RCC 7860 (cell line): Measurements from ENCODE around the gene SLC31A1.
"Not testable (repeated sequence)": the region's sequence is repeated elsewhere in the genome, so short reads cannot be mapped to it uniquely, and the experiment has no call there.

ENCODE experiments used
- DNase-seq: peaks from one replicate; pipeline ENCODE4 v3.0.0-alpha.2; 2015; ENCODE audit warnings: low spot score
- FAIRE-seq: peaks from 2 replicates; lab custom pipeline; 2012; peaks lifted over from hg19 to GRCh38; lab: Jason Lieb, UNC

The SLC31A1 gene

DNA sequence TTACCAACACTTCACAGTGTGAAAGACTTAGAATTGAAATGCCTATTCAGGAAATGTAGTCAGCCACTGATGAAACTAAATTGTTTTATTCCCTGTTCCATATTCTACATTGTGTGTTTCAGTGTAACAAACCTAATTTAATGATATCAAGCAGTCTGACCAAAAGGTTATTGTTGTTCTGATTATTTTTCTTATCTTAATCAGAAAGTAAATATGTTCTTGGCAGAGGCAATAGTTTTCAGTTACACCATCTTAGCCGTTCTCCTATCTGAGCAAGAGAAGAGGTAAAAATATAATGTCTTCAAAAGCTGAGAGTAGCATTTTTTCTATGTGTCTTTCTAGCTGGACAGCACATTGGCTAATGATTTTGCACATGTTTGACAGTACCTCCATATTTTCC is 36.9 kb downstream of the SLC31A1 start:
- FAIRE-seq (no peak), DNase-seq (no peak)

DNA sequence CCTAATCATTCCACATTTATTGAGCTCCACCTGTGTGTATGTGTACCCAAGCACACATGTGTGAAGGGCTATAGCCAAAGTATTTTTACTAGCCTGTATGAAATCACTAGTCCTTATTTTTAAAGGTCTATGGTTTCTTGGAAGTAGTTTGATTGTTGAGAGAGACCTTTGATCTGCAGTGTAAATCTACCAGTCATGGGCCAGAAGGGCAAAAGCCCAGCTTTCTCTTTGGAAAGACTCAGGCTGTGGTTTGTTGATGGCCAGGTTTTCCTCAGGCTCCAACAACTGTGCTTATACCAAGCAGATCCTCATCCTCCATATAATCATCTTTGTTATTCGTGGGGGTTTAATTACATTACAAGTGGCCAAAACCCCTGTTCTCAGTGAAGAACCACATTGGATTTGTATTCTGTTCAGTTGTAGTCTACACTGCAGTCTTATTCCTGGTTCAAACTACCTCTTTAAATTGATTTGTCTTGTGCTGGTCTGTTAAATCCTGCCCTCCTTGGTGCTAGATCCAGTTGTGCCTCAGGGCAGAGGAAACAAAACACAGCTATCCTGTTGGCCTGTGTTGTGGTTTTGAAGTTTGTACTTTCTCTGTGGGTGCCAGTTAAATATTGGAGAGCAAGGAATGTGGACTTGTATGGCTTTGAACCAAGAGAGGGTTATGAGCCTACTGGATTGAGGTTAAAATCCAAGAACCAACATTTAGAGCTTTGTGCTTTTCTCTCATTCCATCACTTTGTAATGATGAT is 40.8 kb downstream of the SLC31A1 start:
- FAIRE-seq = no peak
- DNase-seq = no peak

DNA sequence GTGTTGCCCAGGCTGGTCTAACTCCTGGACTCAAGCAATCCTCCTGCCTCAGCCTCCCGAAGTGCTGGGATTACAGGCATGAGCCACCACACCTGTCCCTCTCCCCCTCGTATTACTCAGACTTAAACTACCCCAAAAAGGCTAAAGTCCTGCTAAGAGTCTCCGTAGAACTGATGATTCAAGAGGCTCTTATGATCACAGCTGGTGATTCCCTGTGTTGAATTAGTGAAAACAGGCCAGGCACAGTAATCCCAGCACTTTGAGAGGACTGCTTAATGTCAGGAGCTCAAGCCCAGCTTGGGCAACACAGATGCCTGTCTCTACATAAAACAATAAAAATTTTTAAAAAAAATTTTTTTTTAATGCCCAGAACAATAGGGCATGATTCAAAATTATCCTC is 44.8 kb downstream of the SLC31A1 start:
- FAIRE-seq (no peak), DNase-seq (no peak)

DNA sequence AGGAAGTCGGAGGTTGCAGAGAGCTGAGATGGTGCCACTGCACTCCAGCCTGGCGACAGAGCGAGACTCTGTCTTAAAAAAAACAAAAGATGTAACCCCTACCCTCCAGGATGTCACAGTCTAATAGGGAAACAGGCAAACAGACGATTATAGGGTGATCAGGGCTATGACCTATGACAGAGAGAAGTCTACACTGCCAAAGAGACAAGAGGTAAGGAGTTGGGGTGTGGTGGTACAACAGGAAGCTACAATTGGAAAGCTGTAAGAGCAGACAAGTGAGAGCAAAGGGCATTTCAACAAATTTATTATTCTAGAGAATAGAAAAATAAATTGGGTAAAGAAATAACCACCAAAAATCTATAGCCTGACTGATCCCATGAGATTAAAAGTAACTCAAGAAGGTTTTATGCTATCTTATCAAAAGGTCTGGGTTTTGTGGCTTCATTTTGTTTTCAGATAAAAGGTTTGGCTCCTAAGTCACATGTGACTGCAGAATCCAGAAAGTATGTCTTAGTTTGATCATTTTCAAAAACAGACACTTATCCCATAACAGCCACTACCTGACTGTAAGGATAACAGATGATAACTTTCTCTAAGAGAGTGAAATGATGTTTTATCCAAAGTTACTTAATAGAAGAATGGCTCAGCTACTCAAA is 46.7 kb downstream of the SLC31A1 start:
- FAIRE-seq (no peak), DNase-seq (no peak)

- no peak for DNase-seq
- FAIRE-seq = no peak
These were observed 48.0 kb downstream of the SLC31A1 start for GRCh38 chr9:113269355-113269754.

GRCh38 chr9:113269871-113270270 is 48.5 kb downstream of the SLC31A1 start:
- FAIRE-seq (no peak), DNase-seq (no peak)

- peak; percentile 58 for DNase-seq
- peak; percentile 36 for FAIRE-seq
These were observed 53.3 kb downstream of the SLC31A1 start for GRCh38 chr9:113274474-113275156.

- FAIRE-seq = peak; percentile 87
- DNase-seq = peak; percentile 96
These were observed 54.1 kb downstream of the SLC31A1 start, which contains the start of the genes CDC26 and PRPF4 for GRCh38 chr9:113275157-113276131. TSS of gene CDC26 (minus strand) at chr9:113275572. CDS start at chr9:113272507, 3,065 bp downstream. TSS of gene PRPF4 (plus strand) at chr9:113275658. CDS start at chr9:113275744, 86 bp downstream.

DNA sequence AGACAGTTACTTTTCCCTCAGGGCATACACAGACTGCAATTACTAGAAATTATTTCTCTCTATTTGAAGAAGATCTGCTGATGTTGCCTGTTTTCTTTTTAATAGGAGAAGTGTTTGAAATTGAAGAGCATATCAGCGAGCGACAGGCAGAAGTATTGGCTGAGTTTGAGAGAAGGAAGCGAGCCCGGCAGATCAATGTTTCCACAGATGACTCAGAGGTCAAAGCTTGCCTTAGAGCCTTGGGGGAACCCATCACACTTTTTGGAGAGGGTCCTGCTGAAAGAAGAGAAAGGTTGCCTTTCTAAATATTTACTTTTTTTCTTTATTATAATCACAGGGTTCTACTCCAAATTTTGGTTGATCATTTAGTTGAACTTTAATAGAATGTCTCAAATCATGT is 57.5 kb downstream of the SLC31A1 start:
- no peak for FAIRE-seq
- no peak for DNase-seq

DNA sequence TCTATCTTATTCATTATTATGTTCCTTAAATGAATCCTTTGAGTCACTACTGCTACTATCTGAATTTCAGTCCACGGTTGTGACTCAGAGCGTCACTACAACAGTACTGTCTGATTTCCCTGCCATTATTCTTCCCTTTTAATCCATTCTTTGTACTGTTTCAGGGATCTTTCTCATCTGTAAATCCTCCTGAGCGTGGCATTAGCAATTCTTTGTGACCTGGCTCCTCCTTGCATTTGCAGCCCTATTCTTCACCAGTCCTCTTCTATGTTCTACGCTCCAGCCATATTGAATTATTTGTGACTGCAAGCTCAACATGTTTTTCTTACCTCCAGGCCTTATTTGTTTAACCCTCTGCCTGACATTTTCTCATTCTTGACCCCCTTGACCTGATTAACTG is 60.0 kb downstream of the SLC31A1 start:
- no peak for DNase-seq
- FAIRE-seq = no peak

GRCh38 chr9:113289091-113289490 is 67.7 kb downstream of the SLC31A1 start:
- FAIRE-seq (no peak), DNase-seq (no peak)

DNA sequence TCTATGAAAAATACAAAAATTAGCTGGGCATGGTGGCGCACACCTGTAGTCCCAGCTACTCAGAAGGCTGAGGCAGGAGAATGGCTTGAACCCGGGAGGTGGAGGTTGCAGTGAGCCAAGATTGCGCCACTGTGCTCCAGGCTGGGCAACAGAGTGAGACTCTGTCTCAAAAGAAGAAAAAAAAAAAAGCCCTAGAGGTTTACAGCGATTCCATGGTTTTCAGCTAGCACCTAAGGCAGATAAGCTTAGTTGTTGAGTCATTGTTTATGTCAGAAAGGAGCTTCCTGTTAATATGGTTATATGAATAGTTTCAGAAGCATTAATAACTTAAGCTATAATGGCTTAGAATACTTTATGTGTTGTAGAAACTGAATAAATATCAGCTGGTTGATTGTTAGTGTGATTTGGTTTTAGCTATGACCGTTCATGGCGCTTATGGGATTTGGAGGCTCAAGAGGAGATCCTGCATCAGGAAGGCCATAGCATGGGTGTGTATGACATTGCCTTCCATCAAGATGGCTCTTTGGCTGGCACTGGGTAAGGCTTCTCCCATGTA is 68.8 kb downstream of the SLC31A1 start:
- DNase-seq = no peak
- FAIRE-seq = no peak

GRCh38 chr9:113293285-113293878 is 72.0 kb downstream of the SLC31A1 start:
- DNase-seq (no peak), FAIRE-seq (no peak)

DNA sequence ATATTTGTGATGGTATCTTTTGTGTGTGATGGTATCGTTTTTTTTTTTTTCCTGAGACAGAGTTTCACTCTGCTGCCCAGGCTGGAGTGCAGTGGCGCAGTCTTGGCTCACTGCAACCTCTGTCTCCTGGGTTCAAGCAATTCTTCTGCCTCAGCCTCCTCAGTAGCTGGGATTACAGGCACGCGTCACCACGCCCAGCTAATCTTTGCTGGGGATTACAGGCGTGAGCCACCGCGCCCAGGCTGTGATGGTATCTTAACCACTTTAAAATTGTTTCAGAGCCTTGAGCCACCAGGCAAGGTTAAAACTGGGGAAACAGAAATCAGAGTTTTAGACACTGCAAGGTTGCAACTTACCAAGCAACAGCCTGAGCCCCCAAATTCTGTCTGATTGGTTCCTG is 74.9 kb downstream of the SLC31A1 start:
- DNase-seq, FAIRE-seq: not testable (repeated sequence)

DNA sequence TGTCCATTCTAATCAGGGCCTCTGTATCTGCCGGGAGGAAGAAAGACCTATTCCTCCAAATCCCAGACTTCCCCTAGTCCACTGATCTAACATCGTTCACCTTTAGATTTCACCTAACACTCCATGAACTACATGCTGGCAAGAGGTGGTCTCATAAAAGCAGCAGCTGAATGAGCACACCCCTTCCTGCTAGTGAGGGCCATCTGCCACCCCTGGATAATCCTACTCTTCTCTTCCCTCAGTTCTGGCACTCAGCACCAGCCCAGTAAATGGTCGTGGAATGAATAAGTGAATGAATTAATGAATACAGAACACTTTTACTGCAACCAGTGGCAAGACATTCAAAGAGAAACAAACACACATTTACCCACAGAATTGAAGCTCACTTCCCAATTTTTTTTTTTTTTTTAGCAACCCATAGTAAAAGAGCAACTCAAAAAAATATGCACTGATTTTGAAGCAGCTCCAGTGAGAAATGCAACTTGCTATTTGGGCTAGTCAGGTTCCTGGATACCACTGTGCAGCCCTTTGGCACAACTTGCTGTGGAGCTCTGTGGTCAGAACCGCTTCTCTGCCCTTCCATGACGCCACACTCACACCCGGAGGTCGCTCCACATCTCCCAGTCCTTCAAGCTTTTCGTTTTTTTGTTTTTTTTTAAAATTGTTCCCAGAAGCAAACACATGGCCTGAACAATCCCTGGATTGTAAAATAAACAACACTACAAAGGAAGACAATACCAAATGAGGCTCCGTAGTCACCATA is 75.6 kb downstream of the SLC31A1 start:
- FAIRE-seq (no peak), DNase-seq (no peak)

- no peak for DNase-seq
- FAIRE-seq = no peak
These were observed 77.0 kb downstream of the SLC31A1 start for GRCh38 chr9:113298311-113298710.

DNA sequence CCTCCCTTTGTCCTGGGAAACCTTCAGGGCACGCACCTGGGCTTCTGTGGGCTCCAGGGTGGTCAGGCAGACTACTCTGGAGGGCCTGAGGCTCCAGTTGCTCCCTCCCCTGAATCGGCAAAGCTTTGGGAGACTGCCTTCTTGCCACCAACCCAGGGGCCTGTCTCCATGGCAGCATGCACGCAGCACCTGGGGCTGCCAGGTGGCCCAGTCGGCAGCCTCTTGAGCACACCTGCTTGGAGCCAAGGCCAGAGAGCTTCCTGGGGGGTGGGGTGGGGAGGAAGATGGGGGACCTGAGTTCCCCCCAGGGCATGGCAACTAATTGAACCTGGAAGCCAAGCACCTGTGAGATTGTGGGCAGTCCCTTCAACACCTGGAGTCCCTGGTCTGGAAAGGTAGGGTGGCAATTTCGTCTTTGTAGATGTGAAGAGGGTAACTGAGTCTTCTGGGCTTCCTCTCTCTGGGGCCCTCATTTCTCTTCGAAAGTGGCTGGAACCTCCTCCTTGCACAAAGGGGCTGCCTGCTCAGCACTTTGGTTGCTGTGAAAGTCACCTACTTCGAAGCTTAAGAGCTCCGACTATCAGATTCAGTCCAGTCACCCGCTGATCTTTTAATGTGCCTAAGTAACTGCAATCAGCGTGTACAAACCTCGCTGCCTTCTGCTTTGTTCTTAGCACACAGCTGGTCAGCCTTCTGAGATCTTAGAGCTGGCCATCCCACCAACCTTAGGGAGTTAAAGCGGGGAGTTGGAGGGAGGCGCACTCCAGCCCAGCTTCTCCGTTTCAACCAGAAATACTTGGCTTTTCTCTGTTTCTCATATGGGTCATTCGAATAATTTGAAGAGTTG is 77.8 kb downstream of the SLC31A1 start:
- FAIRE-seq = no peak
- DNase-seq = no peak

- no peak for DNase-seq
- no peak for FAIRE-seq
These were observed 78.5 kb downstream of the SLC31A1 start for GRCh38 chr9:113299800-113300292.
